Fibroblast of the aortic adventitia (primary cell): ENCODE measurements around the gene CALCOCO2. TPM values are rescaled to one million over a fixed set of nuclear protein-coding genes. Genes with fewer than 3 reads are reported as not detected.
"Not testable (repeated sequence)": the region's sequence is repeated elsewhere in the genome, so short reads cannot be mapped to it uniquely, and the experiment has no call there.

ENCODE experiments used
- DNase-seq: peaks from one replicate; pipeline ENCODE4 v3.0.0-alpha.2; 2010; ENCODE audit warnings: low read depth
- H3K4me3 ChIP-seq: 2 replicates; pipeline ENCODE4 v1.5.1; 2011; ENCODE audit warnings: low read depth, mild to moderate bottlenecking, control low read depth, low read length, moderate library complexity
- total RNA-seq: library from RNA; depleted of rRNA; stranded (reverse); fragments of >200 nt; gene quantifications from 2 replicates; pipeline ENCODE4 v1.2.3, GENCODE V29; 2012; ENCODE audit warnings: low replicate concordance
- TF ChIP-seq, protein P1 (sequence below): IDR thresholded peaks from 2 replicates; pipeline ENCODE4 v1.5.1; 2011; ENCODE audit warnings: mild to moderate bottlenecking, low read length, control low read depth, inconsistent platforms; ENCODE audit not compliant: insufficient read depth

CALCOCO2 gene
- total RNA-seq, 1 donor, result 73.8 TPM

DNA sequence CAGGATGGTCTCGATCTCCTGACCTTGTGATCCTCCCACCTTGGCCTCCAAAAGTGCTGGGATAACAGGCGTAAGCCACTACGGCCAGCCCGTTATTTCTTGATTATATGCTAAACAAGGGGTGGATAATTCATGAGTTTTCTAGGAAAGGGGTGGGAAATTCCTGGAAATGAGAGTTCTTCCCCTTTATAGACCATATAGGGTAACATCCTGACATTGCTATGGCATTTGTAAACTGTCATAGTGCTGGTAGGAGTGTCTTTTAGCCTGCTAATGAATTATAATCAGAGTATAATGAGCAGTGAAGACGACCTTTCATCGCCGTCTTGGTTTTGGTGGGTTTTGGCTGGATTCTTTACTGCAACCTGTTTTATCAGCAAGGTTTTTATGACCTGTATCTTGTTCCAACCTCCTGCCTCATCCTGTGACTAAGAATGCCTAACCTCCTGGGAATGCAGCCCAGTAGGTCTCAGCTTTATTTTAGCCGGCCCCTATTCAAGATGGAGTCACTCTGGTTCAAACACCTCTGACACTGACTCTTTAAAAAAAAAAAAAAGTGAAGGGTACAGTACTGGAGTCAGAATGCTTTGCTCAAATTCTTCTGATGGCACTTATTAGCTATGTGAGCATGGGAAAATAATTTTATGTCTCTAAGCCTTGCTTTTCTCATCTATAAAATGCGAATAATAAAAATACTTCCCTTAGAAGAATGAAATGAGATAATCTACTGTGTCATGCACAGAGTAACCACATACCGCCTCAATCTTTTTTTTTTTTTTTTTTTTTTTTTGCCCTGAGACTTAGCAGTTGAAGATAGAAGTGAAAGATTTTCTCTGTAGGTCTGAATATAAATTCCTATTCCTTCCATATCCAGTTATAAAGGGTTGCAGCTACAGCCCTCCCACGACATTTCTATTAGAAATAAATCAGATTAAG is 5.1 kb upstream of the CALCOCO2 start:
- DNase-seq, result no peak
- TF ChIP-seq, protein P1, sequence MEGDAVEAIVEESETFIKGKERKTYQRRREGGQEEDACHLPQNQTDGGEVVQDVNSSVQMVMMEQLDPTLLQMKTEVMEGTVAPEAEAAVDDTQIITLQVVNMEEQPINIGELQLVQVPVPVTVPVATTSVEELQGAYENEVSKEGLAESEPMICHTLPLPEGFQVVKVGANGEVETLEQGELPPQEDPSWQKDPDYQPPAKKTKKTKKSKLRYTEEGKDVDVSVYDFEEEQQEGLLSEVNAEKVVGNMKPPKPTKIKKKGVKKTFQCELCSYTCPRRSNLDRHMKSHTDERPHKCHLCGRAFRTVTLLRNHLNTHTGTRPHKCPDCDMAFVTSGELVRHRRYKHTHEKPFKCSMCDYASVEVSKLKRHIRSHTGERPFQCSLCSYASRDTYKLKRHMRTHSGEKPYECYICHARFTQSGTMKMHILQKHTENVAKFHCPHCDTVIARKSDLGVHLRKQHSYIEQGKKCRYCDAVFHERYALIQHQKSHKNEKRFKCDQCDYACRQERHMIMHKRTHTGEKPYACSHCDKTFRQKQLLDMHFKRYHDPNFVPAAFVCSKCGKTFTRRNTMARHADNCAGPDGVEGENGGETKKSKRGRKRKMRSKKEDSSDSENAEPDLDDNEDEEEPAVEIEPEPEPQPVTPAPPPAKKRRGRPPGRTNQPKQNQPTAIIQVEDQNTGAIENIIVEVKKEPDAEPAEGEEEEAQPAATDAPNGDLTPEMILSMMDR, result no peak

GRCh38 chr17:48831549-48831883 is 681 bp downstream of the CALCOCO2 start:
- DNase-seq, result no peak
- TF ChIP-seq, protein P1, result no peak
- H3K4me3 ChIP-seq, result peak overlapping the region; percentile 99

More for the DNA sequence above, 5.1 kb upstream of the CALCOCO2 start:
- no peak overlapping the region for H3K4me3 ChIP-seq

DNA sequence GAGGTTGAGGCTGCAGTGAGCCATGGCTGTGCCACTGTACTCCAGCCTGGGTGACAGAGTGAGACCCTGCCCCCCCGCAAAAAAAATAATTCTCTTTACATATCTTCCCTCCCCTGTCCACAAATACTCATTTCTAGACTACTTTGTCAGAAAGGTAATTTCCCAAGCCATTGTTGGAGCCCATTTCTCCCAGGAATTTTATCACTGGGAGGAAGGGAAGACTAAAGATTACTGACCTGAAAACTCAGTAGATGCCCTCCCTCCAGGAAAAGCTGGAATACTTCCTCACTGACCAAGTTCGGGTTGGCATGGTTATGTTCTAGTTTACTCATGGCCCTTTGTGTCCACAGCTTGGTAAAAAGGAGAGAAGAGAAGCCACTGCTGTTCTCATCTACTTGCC is 4.1 kb downstream of the CALCOCO2 start:
- no peak overlapping the region for H3K4me3 ChIP-seq
- TF ChIP-seq, protein P1, result no peak
- no peak for DNase-seq

DNA sequence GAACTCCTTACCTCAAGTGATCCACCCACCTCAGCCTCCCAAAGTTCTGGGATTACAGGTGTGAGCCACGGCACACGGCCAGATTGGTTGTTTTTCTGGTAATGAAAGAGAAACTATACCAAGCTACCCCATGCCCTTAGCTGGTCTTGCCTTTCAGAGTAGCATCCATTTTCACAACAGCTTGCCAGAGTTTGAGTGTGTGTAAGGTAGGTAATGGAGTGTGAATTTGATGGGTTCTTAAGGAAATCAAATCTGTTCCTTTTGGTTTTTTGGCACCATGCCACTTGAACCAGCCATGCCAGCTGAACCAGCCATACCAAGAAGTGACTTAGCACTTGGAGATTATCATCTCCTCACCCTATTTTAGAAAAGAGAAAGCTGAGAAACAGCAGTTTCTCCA is 5.1 kb downstream of the CALCOCO2 start:
- TF ChIP-seq, protein P1, result no peak
- no peak for DNase-seq
- no peak overlapping the region for H3K4me3 ChIP-seq

DNA sequence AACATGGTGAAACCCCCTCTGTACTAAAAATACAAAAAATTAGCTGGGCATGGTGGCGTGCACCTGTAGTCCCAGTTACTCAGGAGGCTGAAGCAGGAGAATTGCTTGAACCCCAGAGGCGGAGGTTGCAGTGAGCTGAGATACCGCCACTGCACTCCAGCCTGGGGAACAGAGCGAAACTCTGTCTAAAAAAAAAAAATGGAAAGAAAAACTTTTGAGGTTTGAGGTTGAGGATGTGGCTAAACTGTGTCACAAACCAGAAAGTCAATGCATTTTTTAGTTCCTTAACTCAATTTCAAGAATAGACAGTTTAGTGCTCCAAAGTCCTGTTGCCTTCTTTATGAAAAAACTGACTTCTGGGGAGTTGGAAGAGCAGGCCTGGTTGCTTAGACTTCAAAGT is 6.6 kb downstream of the CALCOCO2 start:
- not testable (repeated sequence) for DNase-seq, H3K4me3 ChIP-seq

DNA sequence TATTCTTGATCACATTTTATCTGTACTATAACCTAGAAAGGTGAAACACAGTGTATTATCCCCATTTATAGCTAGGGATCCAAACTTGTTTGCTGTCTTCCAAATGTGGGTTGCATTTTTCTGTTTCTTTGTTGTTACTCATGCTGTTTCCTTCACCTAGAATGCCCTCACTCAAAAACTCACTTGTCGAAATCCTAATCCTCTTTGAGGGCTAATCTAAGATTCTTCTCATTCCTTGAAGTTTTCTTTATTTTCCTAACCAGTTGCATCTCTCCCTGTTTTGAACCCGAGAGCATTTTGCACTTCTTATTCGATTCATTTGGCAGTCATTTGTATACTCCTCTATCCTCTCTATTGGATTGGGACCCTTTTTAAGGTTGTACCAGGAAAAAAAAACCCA is 9.6 kb downstream of the CALCOCO2 start:
- TF ChIP-seq, protein P1, result no peak
- DNase-seq, result peak; percentile 27
- no peak overlapping the region for H3K4me3 ChIP-seq

DNA sequence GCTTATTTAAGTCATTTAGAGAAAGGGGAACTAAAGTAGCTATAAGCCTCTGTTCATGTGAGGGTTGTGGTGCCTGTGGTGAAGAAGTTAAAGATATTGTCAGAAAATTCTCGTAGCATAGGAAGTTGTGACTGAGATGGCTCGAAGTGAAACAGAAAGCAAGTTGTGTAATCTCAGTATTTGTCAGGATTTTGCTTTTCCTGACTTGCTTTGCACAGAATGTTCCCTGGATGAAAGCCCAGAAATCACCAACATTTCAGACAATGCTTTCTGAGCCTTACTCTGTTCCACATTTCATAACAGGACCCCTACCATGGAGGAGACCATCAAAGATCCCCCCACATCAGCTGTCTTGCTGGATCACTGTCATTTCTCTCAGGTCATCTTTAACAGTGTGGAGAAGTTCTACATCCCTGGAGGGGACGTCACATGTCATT is 10.6 kb downstream of the CALCOCO2 start:
- DNase-seq, result peak; percentile 82
- TF ChIP-seq, protein P1, result no peak

More for the DNA sequence above, 10.6 kb downstream of the CALCOCO2 start:
- H3K4me3 ChIP-seq, result peak overlapping the region; percentile 56
